Activated naive CD8-positive, alpha-beta T cell treated with anti-CD3 and anti-CD28 coated beads, Interleukin-2, amount 50 U/mL, for 16 hours (primary cell): ENCODE results near the gene ANKRD9.

ENCODE experiments used
- DNase-seq: peaks from one replicate; pipeline ENCODE4 v3.0.0-alpha.2; 2020; ENCODE audit warnings: low read depth, low spot score

The ANKRD9 gene

DNA sequence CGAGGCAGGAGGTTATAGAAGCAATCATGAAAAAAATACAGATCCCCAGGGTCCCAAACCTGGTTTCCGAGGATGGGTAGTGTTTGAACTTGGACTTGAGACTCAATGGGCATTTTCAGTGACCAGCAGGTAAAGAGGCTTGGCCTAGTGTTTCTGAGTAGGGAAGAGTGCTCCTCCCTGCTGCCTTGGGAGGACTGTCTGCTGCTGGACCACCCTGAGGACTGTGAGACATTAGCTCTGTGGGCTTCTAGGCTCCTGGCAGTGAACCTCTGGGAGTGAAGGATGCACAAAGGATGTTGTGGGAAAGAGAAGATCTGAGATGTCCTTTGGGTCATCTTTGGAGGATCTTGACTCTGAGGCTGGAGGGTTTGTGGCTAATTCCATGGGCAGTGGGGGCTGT lies 30.5 kb downstream of the ANKRD9 start:
- DNase-seq, result no peak

GRCh38 chr14:102474934-102475333 lies 34.6 kb downstream of the ANKRD9 start:
- DNase-seq, result no peak

DNA sequence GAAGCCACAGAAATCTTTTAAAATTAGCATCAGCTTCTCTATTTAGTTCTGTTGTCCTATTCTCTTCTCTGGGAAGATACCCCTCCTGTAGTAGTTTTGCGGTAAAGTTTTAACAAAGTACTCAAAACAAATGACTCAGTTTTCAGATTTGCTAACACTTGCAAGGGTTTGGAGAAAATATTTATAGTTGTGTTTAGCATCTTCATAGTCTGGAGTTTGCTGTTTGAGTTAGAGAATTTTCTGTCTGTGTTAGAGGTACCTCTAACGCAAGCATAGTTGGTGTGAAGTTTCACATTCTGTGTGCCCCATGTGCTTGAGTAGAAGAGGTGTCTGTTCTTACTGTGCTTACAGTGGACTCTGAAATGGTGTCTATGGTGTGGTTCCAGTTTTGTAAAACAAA lies 36.0 kb downstream of the ANKRD9 start:
- no peak for DNase-seq

GRCh38 chr14:102472791-102473150 lies 36.8 kb downstream of the ANKRD9 start:
- DNase-seq, result no peak

- no peak for DNase-seq
These were observed 37.4 kb downstream of the ANKRD9 start for GRCh38 chr14:102471921-102472790.

GRCh38 chr14:102469261-102469660 lies 40.3 kb downstream of the ANKRD9 start:
- no peak for DNase-seq

GRCh38 chr14:102464846-102465341 lies 44.7 kb downstream of the ANKRD9 start:
- DNase-seq, result no peak

DNA sequence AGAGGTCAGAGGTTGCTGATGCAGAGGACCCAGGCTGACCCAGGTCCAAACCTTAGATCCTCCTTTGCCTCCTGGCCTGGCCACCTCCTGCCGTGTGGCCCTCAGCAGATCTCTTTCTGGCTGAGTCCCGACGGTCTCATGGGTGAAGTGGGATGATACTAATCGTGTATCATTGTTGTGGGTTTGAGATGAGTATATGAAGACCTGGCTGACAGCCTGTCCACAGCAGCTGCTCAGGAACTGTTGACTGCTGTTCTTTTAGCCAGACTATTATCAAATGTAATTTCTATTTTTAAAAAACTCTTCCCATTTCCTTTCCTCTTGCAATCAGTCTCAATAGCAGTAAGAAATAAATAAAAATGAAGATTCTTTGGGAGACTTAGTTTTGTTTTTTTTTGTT lies 45.6 kb downstream of the ANKRD9 start:
- no peak for DNase-seq

GRCh38 chr14:102462391-102462790 lies 47.2 kb downstream of the ANKRD9 start:
- DNase-seq, result no peak

GRCh38 chr14:102461490-102462338 lies 47.9 kb downstream of the ANKRD9 start:
- DNase-seq, result no peak

DNA sequence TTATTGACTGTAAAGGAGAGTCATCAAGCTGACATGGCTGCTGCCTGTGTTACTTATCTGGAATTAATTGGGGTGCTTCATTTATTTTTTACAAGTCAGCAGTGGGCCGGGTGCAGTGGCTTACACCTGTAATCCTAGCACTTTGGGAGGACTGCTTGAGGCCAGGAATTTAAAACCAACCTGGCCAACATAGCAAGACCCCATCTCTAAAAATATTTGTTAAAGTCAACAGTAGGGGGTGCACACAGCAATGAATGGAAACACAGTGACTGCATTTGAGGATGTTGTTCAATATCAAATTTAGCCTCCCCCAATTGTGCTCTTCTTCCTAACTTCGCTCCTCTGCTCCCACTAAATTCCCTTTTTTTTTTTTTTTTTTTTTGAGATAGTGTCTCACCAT lies 52.1 kb downstream of the ANKRD9 start:
- DNase-seq, result no peak

DNA sequence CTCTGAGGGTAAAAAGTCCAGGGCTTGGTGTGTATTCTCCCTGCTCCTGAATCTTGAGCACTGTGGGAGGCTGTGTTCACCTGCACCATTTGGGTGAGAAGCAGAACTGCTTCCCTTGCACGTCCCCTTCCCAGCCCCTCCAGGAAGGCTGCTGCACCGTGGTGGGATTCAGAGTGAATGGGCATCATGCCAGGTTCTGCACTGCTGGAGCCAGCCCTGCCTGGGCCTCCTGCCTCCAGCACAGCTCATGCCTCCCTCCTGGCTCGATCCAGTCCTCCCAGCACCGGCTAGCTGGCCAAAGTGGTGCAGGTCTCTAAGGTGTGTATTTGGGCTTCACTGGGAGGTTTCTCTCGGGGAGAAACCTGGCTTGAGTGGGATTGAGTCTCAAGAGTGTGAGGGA lies 54.9 kb downstream of the ANKRD9 start:
- DNase-seq, result no peak

DNA sequence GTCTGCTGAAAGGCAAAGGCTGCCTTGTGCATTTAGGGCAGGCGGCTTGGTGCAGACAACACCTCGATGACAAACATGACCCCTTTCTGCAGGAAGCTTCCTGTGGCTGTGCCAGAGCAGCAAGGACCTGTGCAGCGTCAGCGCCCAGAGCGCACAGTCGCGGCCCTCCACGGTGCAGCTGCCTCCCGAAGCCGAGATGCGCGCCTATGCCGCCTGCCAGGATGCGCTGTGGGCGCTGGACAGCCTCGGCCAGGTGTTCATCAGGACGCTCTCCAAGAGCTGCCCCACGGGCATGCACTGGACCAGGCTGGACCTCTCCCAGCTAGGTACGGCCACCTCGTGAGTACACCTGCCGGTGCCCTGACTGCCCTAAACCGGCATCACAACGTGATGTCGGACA lies 57.3 kb downstream of the ANKRD9 start:
- no peak for DNase-seq
